Dermis blood vessel endothelial cell (primary cell): Measurements from ENCODE around the gene MBP. TPM values are rescaled to one million over a fixed set of nuclear protein-coding genes. Genes with fewer than 3 reads are reported as not detected.
A peak's percentile ranks its signal among the peaks of the same experiment; 100 is the strongest.
"Not testable (repeated sequence)": the region's sequence is repeated elsewhere in the genome, so short reads cannot be mapped to it uniquely, and the experiment has no call there.

Source experiments
- DNase-seq: peaks from one replicate; pipeline ENCODE4 v3.0.0; 2010
- total RNA-seq: library from RNA; depleted of rRNA; stranded (reverse); fragments of >200 nt; gene quantifications from 2 replicates; pipeline ENCODE4 v1.2.3, GENCODE V29; 2014

The MBP gene
- total RNA-seq, 1 donor from 2014 or later, result 6.3 TPM

- no peak for DNase-seq
These were observed 129.3 kb downstream of the MBP start for GRCh38 chr18:77003316-77003715.

DNA sequence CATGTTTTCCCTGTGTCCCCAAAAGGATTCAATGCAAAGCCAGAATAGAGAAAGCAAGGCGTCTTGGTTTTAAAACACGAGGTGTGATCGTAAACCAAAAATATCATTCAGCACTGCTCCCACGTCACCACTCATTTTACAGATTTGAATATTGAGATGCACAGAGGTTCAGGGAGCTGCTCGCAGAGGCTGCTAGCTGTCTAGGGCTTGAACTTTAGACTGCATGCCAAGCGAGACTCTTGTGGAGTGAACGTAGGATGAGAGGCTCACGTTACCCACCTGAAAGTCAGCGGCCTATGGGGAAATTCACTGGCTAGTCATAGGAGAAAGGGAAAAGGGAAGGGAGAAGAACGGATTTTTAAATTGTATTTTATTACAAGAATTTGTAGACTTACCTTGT lies 130.1 kb downstream of the MBP start:
- no peak for DNase-seq

- DNase-seq, result no peak
These were observed 130.6 kb downstream of the MBP start for GRCh38 chr18:77001979-77002378.

- DNase-seq, result no peak
These were observed 131.5 kb downstream of the MBP start for GRCh38 chr18:77001041-77001440.

DNA sequence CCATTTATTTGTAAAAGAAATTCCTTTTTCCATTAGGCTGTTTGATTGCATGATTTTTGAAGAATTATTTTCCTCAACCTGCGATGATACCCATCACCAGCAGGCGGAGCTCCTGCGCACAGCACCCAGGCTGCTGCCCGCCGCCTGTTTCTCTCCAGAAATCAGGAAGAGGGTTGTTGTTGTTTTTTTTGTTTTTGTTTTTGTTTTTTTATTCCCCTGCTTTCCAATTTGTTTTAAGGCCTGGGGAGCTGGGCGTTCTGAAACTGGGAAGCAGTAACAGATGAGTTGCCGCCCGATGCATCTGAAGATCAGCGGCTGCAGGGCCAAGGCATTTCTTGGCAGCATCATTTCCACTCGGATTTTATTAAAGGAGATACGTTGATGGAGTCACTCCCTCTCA lies 132.1 kb downstream of the MBP start:
- DNase-seq, result peak; percentile 62

DNA sequence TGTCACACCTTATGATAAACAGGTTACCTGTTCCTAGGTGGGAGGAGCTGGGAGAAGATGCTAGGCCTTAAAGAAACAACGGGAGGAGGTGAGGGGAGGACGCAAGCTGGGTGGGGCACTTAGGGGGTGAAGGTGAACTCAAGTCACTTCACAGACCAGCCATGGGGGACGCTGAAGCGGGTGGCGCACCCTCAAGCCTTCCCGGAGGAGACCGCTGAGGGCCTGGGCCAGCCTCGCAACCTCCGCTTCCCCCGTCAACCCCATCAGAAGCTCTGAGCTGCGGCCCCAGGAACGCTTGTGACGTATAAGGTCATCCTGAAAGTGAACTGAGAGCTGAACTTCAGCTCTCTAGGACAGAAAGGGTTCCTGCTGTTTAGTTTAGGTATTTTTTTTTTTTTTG lies 133.5 kb downstream of the MBP start:
- no peak for DNase-seq

- DNase-seq, result no peak
These were observed 134.4 kb downstream of the MBP start for GRCh38 chr18:76997951-76998808.

GRCh38 chr18:76996429-76996828 lies 136.2 kb downstream of the MBP start:
- DNase-seq, result no peak

GRCh38 chr18:76995896-76996295 lies 136.7 kb downstream of the MBP start:
- DNase-seq, result no peak

GRCh38 chr18:76994086-76994654 lies 138.4 kb downstream of the MBP start:
- DNase-seq, result no peak

DNA sequence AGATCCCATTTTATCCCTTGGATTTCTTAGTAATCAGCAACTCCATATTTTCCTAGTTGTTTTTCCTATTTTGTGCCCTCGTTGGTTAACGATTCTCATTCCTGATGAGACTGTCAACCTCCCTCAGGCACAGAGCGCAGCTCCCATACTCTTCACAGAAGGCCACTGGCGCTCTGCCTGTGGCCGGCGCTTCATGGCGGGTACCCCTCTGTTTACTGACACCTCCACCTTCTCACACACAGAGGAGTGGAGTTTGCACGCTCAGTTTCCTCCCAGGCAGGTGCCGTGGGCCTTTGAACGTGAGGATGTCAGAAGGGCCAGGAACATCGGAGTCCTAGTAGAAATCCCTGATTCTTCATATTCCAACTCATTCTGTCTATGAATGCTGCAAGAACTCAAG lies 139.0 kb downstream of the MBP start:
- no peak for DNase-seq

- no peak for DNase-seq
These were observed 139.5 kb downstream of the MBP start for GRCh38 chr18:76993085-76993382.

DNA sequence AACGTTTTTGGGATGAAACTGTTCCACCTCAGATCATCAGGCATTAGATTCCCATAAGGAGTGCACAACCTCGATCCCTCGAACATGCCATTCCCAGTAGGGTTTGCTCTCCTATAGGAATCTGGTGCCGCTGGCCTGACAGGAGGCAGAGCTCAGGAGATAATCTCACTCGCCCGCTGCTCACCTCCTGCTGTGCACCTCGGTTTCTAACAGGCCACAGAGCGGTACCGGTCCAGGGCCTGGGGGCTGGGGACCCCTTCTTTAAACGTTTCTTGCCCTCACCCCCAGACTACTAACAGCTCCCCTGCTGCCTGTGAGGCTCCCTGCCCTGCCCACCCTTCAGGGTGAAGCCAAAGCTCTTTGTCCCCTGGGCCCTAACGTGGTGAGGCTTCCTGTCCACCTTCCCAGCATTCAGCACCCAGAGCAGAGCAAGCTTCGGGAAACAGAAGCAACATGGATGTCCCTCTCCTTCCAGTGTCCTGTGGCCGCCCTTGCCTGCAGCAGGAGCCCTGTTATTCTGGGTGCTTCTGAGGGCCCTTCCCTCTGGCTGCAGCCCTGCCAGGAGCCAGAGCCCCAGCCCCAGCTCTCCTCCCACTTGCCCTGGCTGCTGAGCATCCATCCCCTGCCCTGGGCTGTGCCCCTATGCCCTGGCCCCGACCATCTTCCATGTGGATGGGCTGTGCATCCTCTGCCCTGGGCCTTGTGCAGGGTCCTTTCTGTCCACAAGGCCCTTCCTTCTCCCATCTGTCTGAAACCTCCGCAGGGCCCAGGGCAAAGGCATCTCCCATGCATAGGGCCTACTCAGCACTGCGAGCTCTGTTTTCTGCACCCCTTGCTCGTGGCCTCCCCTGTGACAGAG lies 140.1 kb downstream of the MBP start:
- no peak for DNase-seq

- no peak for DNase-seq
These were observed 141.4 kb downstream of the MBP start for GRCh38 chr18:76991021-76991688.

- DNase-seq, result not testable (repeated sequence)
These were observed 142.1 kb downstream of the MBP start for GRCh38 chr18:76990343-76991020.

GRCh38 chr18:76989647-76990190 lies 142.9 kb downstream of the MBP start:
- no peak for DNase-seq

DNA sequence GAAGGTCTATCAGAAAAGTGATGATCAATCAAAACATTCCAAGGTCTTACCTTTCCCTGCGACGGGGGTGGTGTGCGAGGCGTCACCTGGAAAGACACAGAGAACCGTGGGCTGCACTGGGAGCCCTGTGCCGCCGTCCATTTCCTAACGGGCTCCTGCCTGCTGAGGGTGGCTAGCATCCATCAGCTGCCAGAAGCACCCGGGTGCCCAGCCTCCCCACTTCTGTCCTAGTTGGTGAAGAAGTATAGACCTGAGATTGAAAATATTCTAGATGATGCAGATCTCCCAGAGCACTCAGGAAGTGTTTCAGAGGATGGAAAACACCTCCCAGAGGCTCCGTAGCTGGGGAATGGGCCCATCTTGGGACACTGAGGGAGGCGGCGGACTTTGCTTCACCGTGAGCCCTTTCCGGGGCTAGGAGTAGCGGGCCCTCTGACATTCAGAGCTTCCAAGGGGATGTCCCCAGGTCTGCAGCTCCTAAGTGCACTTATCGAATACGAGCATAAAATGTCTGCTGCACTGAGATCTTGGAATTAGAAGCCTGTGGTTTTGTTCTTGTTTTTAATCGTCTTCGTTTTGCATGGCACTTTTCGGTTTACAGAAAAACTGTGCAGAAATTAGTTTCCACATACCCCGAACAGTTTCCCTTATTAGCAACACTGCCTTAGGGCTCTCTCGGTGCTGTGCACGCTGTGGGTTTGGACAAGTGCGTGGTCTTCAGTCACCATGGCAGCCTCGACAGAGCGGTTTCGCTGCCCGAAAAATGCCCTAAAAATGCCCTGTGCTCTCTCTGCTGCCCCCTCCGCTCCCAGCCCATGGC lies 143.5 kb downstream of the MBP start:
- DNase-seq, result no peak

DNA sequence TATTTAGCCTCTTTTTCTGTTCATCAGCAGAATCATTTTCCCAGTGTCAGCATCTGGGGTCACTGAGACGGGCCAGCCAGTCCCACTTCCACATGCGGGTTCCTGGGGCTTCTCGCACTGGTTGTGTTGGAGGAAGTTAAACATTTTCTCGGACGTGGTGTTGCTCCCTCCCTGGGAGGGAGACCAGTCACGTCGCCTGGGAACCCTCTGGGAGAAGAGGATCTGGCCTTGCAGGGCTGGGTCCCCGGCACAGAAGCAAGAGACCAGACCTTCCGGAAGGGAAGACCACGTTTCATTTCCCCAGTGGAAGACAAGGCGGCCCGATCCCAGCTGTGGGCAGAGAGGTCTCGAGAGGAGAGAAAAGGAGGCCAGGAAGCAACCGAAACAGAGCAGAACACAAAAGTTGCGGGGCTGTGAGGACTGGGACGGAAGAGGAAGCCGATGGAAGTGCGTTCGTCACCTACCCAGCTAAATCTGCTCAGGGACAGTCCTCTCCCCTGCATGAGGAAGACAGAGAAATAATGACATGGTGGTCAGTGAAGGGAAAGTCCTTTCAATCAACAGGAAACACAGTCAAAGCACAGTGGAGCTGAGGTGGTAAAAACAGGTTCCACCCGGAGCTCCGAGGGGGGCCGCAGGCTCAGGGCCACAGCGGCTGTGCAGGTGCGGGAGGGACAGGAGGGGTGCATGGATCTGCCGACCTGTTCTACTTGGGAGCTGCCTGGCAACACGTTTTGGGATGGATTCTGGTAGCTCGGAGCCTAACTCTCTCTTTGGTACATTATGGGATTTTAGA lies 144.4 kb downstream of the MBP start:
- peak; percentile 13 for DNase-seq

- DNase-seq, result no peak
These were observed 146.2 kb downstream of the MBP start for GRCh38 chr18:76986406-76986805.

GRCh38 chr18:76985951-76986236 lies 146.7 kb downstream of the MBP start:
- no peak for DNase-seq
